Left lung (tissue), 10 donors: ENCODE data around the gene BNIP5. TPM values are rescaled to one million over a fixed set of nuclear protein-coding genes. Genes with fewer than 3 reads are reported as not detected.

Source experiments
- ATAC-seq: fragments of 200-7000 bp; cut with Tn5 transposase; one replicate; pipeline ENCODE4 v1.9.1; 2020; ENCODE audit warnings: moderate library complexity
- DNase-seq, 4 donors: peaks; one replicate each; pipeline ENCODE4 v3.0.0-alpha.2; 2013 to 2020
- H3K27ac ChIP-seq, 2 donors: fragments of 200-600 bp; sonication (generic) in 1 of 2; one replicate each; pipeline versions ENCODE4 v1.5.0 to v1.8.0; 2020 to 2021
- H3K27me3 ChIP-seq, 2 donors: fragments of 200-600 bp; sonication (generic) in 1 of 2; one replicate each; pipeline versions ENCODE4 v1.5.0 to v1.8.0; 2020 to 2021
- H3K36me3 ChIP-seq, 2 donors: fragments of 200-600 bp; sonication (generic) in 1 of 2; one replicate each; pipeline versions ENCODE4 v1.5.0 to v1.8.0; 2020 to 2021
- H3K4me1 ChIP-seq, 2 donors: fragments of 200-600 bp; one replicate each; pipeline ENCODE4 v1.8.0; 2021
- H3K4me3 ChIP-seq, 2 donors: fragments of 200-600 bp; sonication (generic) in 1 of 2; one replicate each; pipeline versions ENCODE4 v1.5.0 to v1.8.0; 2020 to 2021; ENCODE audit warnings: mild to moderate bottlenecking in 1 of 2
- H3K9me3 ChIP-seq, 2 donors: fragments of 200-600 bp; sonication (generic) in 1 of 2; one replicate each; pipeline versions ENCODE4 v1.5.0 to v1.8.0; 2020 to 2021
- intact Hi-C, 2 donors: fragments of 100-400 bp; cut with DNase I; formaldehyde crosslinking; loops; one replicate each; pipeline versions ENCODE4 v1.11.2 to v1.14.2; 2022
- polyA plus RNA-seq, 6 donors: library from polyadenylated mRNA; unstranded; fragments of 120-200 nt; gene quantifications; one replicate each; pipeline ENCODE4 v1.2.1, GENCODE V29; 2013; ENCODE audit not compliant: insufficient read length in 6 of 6
- total RNA-seq, 2 donors: library from RNA; stranded (reverse); fragmentation: NEBNext Ultra II Directional; extraction: Animal tissue kit (Norgen Biotek cat#: 25700); gene quantifications; one replicate each; pipeline ENCODE4 v1.2.1, GENCODE V29; 2021
- TF ChIP-seq, protein P1 (sequence below), 2 donors: fragments of 200-600 bp; sonication (generic) in 1 of 2; IDR thresholded peaks; one replicate each; pipeline versions ENCODE4 v1.5.0 to v1.8.0; 2021; ENCODE audit warnings: antibody characterized with exemption in 2 of 2
- donor health status: DM: no; HTN: yes; CAD: no.
- donor health status: DM: no; HTN: no; CAD: no.

Gene BNIP5
- total and polyA plus RNA-seq, 8 donors, result 0.26 TPM; not detected in 7

DNA sequence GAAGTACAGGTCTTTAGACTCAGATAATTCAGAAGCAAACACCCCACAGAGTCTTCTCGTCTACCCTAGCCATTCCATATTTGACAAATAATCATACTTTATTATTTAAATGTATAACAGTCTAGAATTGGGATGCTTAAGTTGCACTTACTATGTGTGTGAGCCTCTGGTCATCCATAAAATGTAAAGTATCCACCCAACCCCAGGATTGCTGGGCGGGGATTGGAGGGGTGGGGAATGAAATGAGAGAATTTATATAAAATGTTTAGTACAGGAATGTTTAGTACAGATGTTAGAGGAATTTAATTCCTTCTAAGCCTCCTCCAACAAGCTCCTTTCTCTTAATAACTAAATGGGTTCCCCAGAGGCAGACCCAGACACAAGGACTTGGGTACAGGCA, 16.9 kb downstream of the BNIP5 start:
- H3K9me3 ChIP-seq, result no peaks in the 10 kb centered on the region
- ATAC-seq (no peak), DNase-seq (no peak)
- H3K27ac ChIP-seq, result no peak overlapping the region
- intact Hi-C loops, result no loop called here
- no peaks in the 10 kb centered on the region for H3K27me3 ChIP-seq
- no peaks in the 10 kb centered on the region for H3K4me1 ChIP-seq
- H3K4me3 ChIP-seq, result no peak overlapping the region
- no peaks in the 10 kb centered on the region for H3K36me3 ChIP-seq
- TF ChIP-seq, protein P1, sequence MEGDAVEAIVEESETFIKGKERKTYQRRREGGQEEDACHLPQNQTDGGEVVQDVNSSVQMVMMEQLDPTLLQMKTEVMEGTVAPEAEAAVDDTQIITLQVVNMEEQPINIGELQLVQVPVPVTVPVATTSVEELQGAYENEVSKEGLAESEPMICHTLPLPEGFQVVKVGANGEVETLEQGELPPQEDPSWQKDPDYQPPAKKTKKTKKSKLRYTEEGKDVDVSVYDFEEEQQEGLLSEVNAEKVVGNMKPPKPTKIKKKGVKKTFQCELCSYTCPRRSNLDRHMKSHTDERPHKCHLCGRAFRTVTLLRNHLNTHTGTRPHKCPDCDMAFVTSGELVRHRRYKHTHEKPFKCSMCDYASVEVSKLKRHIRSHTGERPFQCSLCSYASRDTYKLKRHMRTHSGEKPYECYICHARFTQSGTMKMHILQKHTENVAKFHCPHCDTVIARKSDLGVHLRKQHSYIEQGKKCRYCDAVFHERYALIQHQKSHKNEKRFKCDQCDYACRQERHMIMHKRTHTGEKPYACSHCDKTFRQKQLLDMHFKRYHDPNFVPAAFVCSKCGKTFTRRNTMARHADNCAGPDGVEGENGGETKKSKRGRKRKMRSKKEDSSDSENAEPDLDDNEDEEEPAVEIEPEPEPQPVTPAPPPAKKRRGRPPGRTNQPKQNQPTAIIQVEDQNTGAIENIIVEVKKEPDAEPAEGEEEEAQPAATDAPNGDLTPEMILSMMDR (IDR thresholded peaks at IDR 0.05), result no peak

DNA sequence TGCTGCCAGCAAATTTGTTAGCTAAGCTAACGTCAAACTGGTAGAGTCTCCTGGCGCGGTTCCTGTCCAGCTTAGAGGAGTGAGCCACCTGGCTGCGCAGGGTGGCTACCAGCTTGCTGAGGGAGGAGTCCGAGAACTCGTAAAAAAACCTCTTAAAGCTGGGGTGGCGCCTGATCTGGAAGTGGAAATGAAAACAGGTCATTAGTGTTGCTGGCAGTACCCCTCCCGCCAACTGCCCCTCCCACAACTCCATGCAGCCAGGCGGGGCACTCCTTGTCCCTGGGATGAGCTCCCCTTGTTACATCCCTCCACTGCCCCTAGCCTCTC, 17.3 kb downstream of the BNIP5 start:
- Histone ChIP-seq H3K27ac (no peak overlapping the region), H3K4me3 (no peak overlapping the region), H3K9me3 (no peaks in the 10 kb centered on the region), H3K36me3 (no peaks in the 10 kb centered on the region), H3K27me3 (no peaks in the 10 kb centered on the region), H3K4me1 (no peaks in the 10 kb centered on the region)
- DNase-seq (no peak), ATAC-seq (no peak)
- intact Hi-C loops, result no loop called here
- TF ChIP-seq, protein P1 (IDR thresholded peaks at IDR 0.05), result no peak

DNA sequence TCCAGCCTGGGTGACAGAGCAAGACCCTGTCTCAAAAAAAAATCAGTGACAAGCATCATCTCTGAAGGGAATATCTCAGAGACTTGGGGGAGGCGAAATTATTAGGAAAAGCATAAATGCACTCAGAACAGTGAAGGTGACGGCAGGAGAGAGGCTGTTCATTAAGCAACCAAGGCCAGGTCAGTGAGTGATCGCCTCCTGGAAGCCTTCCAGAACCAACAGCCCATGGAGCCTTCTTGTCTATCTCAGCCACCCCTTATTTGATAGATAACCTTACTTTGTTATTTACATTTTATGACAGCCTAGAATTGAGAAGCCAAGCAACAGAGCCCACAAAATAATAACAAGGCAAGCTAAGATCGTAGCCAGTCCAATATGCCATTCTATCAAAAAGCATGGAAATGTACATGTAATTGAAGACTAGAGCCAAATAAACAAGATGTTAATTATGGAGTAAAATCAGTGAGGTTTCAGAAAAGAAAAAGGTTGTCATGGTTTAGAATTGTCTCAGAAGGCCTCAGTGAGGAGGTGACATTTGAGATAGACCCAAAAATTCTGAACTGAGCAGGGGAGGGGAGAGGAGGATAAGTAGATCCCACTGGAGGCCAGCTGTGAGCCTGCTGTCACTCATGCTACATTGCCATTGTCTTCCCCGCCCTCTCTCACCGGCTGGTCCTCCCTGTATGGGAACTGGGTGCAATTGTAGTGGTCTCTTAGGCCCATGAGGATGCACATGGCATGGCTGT, 17.8 kb downstream of the BNIP5 start:
- ATAC-seq, result no peak
- Histone ChIP-seq H3K9me3 (no peaks in the 10 kb centered on the region), H3K27ac (no peak overlapping the region), H3K27me3 (no peaks in the 10 kb centered on the region), H3K36me3 (no peaks in the 10 kb centered on the region), H3K4me3 (no peak overlapping the region), H3K4me1 (no peaks in the 10 kb centered on the region)
- intact Hi-C loops, result no loop called here
- no peak for DNase-seq
- TF ChIP-seq, protein P1 (IDR thresholded peaks at IDR 0.05), result no peak

DNA sequence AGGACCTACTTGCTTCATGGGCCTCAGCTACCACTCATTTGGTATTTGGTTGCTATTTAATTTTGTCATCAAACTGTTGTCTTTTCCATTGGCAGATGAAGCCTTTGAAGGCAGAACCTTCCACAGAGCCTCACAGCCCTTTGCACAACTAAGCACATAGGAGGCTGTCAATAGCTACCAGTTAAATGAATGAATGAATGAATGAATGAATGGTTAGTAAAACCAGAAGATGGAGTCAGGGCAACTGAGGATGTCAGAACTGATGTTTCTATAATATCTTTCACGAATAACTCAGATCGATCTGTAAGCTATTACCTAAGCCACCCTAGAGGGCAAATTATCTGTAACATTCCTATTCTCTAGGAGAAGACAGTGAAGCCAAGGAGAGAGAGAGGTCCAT, 19.1 kb downstream of the BNIP5 start:
- no peak overlapping the region for H3K4me3 ChIP-seq
- no peak for DNase-seq
- no peaks in the 10 kb centered on the region for H3K9me3 ChIP-seq
- intact Hi-C loops, result no loop called here
- H3K36me3 ChIP-seq, result no peaks in the 10 kb centered on the region
- no peaks in the 10 kb centered on the region for H3K27me3 ChIP-seq
- no peak for ATAC-seq
- TF ChIP-seq, protein P1 (IDR thresholded peaks at IDR 0.05), result no peak
- peaks cover 0 to 3% of the 10 kb centered on the region in 2 donors for H3K4me1 ChIP-seq
- no peak overlapping the region for H3K27ac ChIP-seq

DNA sequence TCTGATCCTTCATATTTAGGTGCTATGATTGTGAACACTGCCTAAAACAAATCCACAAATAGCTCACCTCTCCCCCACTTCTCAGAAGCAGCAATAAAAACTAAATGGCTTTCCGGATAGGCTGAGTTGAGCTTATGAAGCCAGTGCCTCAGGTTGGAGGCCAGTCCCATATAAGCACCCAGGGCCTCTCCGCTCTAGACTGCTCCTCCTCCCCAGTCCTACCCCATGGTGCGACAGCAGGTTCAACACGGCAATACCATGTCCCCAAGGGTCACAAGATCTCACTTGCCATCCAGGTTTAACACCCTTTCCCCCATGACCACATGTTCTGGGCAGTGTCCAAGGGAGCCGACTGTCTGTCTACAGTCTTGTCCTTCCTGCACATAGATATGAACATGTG, 20.8 kb downstream of the BNIP5 start:
- Histone ChIP-seq H3K27ac (no peak overlapping the region), H3K4me3 (no peak overlapping the region), H3K36me3 (no peaks in the 10 kb centered on the region), H3K4me1 (peaks cover 0 to 6% of the 10 kb centered on the region in 2 donors), H3K9me3 (no peaks in the 10 kb centered on the region), H3K27me3 (no peaks in the 10 kb centered on the region)
- TF ChIP-seq, protein P1 (IDR thresholded peaks at IDR 0.05), result no peak
- DNase-seq (no peak), ATAC-seq (no peak)
- intact Hi-C loops, result no loop called here
